NCI-H2196 (cell line): ENCODE data around the gene EDA.
A peak's percentile ranks its signal among the peaks of the same experiment; 100 is the strongest.

Experiments used
- DNase-seq: peaks from one replicate; lab custom pipeline; 2025; ENCODE audit not compliant: unreplicated experiment; lab: John Stamatoyannopoulos, UW

EDA gene

DNA sequence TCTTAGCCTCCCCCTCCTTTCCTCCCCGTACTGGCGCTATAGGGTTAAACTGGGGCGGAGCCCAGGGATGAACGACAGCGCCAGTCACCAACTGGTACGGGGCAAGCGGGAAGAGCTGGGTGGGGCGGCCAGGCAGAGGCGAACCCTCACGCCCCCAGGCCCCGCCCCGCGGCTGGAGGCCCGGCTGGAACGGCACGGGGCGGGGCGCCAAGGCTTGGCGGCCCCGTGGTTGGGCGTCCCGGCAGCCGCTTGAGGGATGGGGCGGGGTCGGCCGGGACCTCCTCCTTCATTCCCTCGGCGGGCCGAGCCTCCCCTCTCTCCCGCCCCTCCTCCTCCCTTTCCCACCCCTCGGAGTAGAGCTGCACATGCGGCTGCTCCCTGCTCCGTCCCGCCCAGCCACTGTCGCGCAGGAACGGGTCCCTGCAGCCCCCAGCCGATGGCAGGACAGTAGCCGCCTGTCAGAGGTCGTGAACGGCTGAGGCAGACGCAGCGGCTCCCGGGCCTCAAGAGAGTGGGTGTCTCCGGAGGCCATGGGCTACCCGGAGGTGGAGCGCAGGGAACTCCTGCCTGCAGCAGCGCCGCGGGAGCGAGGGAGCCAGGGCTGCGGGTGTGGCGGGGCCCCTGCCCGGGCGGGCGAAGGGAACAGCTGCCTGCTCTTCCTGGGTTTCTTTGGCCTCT is at the start of gene EDA:
Gene EDA, plus strand, starts transcription at position 335 of the 678 bp plus-strand sequence.
- peak; percentile 87 for DNase-seq

DNA sequence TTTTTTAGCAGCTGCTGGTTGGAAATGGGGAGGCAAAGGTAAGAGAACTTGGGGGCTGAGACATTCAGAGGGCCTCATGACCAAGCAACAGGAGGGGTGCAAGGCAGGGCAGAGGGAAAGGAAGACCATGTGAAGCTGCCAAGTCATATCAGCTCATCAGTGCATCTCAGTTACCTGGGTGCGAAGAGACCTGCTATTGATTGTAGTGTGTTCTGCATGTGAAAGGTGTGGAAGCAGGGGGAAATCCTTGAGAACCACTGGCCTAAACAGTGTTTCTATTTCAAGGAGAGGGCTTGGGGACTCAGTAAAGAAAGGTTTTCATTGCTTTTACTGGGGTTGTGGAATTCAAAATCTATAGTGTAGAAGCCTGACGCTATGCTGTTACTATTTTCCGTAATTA is 47.1 kb upstream of the EDA start:
- no peak for DNase-seq

- no peak for DNase-seq
Observed at GRCh38 chrX:69597399-69597798, 18.5 kb upstream of the EDA start.

- no peak for DNase-seq
Observed at GRCh38 chrX:69600182-69600581, 15.7 kb upstream of the EDA start.

GRCh38 chrX:69603566-69604194 is 12.2 kb upstream of the EDA start:
- no peak for DNase-seq

DNA sequence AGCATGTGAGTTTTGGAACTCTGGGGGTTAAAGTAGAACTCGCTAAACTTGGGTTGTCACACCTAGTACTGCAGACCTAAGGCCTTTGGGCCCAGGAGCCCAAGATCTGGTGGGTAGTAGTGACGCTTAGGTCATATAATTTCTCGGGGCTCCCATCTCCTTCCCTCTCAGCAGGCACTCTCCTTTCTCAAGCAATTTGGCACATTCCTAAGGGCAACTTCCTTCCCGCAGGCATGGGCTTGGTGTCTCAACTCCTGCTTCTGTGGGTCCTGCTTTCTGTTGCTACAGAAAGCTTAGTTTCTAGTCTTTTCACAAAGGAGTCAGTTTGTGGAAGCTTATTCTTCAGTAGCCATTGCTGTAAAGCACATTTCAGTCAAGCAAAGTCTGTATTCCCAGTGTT is 10.4 kb upstream of the EDA start:
- no peak for DNase-seq

DNA sequence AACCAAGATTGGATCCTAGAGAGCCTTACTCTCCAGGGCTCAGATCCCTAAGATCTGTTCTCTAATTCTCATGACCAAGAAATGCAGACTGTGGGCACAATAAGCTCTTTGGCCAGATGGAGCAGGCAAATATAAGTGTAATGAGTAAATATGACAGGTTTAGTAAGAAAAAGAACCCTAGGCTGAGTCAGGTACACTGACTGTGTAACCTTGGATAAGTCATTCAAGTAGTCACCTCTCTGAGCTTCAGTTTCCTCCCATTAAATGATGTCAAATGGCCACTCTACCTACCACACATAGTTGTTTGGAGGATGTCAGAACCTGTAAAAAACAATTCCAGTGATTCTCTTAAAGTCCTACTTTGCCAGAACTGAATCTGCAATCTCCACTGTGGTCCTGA is 8.3 kb upstream of the EDA start:
- no peak for DNase-seq

- DNase-seq, result no peak
Observed at GRCh38 chrX:69613946-69614345, 2.0 kb upstream of the EDA start.

DNA sequence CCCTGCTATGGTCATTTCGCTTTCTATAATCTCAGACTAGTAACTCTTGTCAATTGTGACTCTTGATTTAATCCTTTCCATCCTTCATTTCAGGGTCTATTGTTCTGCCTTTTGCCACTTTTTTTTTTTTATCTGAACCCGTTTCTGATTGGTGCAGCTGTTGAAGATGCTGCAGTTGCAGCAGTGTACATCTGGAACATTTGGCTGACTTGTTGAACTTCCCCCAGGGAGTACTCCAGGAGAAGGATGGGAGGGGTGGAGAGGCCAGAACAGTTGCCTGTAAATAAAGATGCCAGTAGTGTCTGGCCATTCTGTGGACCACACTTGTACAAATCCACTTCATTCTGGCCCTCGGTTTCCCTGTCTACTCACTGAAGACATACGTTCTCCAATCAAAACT is 1.0 kb upstream of the EDA start:
- no peak for DNase-seq

DNA sequence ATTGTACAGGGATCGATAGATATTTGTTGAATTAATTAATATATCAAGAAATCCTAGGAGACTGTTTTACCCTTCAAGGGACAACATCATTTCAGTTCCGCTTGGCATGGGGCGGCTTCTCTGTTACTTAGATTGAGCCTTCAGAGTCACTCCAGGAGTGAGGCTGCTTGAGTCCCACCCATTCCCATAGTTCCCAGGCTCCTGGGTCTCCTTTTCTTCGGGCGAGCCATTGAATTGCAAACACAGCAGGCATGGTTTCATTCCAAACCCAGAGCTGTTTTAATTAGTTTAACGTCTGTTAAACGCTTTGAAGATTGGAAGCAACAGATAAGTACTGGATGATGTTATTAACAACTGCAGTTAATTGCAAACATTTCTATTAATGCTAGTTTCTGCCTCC is 571 bp upstream of the EDA start:
- no peak for DNase-seq

DNA sequence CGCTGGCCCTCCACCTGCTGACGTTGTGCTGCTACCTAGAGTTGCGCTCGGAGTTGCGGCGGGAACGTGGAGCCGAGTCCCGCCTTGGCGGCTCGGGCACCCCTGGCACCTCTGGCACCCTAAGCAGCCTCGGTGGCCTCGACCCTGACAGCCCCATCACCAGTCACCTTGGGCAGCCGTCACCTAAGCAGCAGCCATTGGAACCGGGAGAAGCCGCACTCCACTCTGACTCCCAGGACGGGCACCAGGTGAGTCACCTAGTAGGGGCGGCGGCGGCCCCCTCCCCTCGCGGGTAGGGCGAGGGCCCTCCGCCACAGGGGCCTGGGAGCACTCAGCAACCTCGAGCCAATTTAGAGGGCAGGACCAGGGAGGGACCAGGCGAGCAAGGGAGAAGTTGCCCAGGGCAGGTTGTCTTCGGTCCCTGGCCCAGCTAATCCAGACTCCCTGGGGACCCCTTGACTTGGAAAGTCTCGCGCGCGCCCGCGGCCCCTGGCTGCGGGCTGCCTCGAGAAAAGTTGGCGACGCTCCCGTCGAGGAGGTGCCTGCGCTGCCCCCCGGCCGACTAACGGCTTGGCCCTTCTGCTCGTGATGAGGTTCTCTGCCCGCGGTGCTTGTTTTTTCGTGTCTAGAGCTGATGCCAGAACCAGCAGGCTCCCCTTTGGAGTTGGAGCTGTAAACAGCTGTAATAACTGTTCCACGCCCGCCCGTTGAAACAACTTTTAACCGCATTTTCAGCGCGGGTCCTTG is 717 bp downstream of the EDA start:
- DNase-seq, result no peak

GRCh38 chrX:69618803-69619202 is 2.9 kb downstream of the EDA start:
- DNase-seq, result peak; percentile 25

GRCh38 chrX:69626129-69626528 is 10.2 kb downstream of the EDA start:
- no peak for DNase-seq

DNA sequence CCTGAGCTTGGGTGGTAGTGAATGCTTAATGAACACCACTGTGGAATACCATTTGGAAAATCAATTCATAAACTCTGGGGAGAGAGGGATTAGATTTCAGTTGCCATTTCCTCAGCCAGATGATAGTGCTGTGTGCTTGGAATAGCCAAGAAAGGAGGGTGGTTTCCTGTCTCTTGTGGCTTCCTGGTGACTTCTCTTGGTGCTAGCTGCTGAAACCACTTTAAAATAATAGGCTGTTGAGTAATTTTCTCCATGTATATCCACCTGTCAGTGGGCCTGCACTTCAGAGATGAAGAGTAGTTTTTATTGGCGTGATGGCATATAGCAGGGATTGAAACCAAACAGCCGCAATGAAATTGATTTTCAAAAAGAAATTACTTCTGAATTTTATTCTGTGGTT is 11.8 kb downstream of the EDA start:
- DNase-seq, result no peak

- DNase-seq, result no peak
Observed at GRCh38 chrX:69630147-69630546, 14.2 kb downstream of the EDA start.

GRCh38 chrX:69664693-69665092 is 48.8 kb downstream of the EDA start:
- no peak for DNase-seq

DNA sequence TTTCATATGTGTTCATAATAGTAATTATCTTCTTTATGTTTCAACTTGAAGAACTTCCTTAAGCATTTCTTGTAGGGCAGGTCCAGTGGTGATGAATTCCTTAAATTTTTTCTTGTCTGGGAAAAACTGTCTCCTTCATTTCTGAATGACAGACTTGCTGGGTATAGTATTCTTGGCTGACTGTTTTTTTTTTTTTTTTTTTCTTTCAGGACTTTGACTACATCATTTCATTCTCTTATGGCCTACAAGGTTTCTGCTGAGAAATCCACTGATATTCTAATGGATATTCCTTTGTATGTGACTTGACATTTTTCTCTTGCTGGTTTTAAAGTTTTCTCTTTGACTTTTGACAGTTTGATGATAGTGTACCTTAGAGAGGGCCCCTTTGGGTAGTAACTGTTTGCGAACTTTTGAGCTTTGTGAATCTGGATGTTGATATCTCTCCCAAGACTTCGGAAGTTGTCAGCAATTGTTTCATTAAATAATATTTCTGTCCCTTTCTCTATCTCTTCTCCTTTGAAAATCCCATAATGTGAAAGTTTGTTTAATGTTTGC is 54.2 kb downstream of the EDA start:
- no peak for DNase-seq

- no peak for DNase-seq
Observed at GRCh38 chrX:69674891-69675290, 59.0 kb downstream of the EDA start.

GRCh38 chrX:69705818-69706217 is 89.9 kb downstream of the EDA start:
- DNase-seq, result no peak

DNA sequence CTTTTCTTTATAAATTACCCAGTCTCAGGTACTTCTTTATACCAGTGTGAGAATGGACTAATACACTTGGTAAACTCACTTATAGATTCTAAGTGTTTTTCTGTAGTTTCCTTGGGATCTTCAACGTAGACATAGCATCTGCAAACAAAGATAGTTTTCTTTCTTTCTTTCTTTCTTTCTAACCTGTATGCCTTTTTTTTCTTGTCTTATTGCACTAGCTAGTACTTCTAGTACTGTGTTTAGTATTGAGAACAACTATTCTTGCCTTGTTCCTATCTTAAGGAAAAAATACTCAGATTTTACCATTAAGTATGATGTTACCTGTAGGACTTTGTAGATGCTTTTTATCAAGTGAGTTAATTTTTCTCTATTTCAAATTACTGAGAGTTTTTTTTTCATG is 102.2 kb downstream of the EDA start:
- no peak for DNase-seq

- DNase-seq, result no peak
Observed at GRCh38 chrX:69724307-69724706, 108.4 kb downstream of the EDA start.

DNA sequence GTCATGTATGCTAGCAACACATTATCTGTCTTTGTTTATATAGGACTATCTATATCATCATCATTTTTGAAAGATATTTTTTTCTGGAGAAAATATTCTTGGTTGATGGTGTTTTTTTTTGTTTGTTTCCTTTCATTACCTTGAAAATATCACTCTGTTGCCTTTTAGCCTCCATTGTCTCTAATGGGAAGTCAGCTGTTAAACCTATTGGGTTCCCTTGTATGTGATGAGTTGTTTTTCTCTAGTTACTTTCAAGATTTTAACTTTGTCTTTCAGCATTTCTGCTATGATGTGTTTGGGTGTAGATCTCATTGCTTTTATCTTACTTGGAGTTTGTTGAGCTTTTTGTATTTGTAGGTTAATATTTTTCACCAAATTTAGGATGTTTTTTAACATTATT is 124.4 kb downstream of the EDA start:
- no peak for DNase-seq
